GM18858 (cell line): ENCODE measurements around the gene SESN3.
"Not testable (repeated sequence)": the region's sequence is repeated elsewhere in the genome, so short reads cannot be mapped to it uniquely, and the experiment has no call there.

Experiments used
- ATAC-seq: cut with Tn5 transposase; IDR thresholded peaks from one replicate; pipeline ENCODE4 v1.9.1; 2021; ENCODE audit not compliant: unreplicated experiment

Gene SESN3

GRCh38 chr11:95252586-95252985 is 21.6 kb upstream of the SESN3 start:
- no peak for ATAC-seq

DNA sequence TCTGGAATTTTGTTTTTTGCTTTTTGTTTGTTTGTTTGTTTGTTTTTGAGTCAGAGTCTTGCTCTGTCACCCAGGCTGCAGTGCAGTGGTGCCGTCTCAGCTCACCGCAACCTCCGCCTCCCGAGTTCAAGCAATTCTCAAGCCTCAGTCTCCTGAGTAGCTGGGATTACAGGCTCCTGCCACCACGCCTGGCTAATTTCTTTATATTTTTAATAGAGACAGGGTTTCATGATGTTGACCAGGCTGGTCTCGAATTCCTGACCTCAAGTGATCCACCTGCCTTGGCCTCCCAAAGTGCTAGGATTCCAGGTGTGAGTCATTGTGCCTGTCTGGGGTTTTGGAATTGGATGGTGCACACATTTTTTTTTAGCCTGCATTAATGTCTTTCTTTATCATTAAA is 20.9 kb upstream of the SESN3 start:
- not testable (repeated sequence) for ATAC-seq

DNA sequence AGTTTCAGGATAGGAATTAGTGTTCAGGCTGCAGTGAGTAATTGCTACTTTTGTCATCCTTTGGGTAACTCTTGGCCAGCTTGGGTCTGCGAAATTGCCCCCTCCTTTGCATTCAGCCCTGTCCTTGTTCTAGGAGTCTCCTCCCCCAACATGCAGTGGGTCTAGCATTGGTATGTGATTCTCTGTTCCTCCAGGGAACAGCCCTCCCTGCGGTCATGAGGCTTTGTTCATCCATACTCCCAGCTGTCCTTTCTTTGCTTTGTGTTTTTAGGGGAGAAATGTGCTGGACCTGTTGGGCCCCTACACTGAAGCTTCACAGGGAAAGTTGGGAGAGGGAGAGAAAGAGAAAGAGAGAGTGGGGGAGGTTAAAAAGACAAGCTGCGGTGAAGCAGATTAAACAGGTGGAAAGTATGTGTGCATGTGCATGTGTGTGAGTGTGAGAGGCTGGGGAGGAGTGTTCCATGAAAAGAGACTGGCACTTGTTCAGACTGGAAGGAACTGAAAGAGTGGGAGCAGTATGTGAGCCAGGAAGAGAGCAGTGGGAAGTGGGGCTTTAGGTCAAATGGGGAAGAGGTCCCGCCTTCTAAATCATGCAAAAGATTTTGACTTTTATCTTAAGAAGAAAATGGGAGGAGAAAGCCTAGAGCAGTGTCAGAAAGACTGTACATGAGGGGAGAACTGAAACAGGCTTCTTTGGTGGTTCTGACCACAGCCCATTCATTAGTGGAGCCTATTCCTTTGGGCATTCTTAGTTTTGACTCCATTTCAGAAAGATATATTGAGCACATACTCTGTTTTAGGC is 17.9 kb upstream of the SESN3 start:
- peak; percentile 86 for ATAC-seq

DNA sequence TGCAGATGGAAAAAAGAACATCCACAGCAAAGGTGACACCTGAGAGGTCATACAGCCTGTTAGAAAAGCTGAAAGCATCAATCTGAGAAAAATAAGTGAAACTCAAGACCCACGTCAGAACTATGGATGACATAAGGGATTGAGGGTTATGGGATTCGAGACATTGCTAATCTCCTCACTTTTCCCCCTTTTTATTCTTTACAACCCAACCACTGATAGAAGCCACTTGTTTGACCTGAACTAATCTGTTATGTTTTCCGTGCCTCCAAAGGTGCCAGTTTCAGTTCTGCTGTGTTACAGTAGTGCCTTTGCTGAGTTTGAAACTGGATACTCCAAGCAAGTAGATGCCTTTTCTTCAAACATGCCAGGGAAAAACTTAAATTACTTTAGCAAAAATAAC is 16.9 kb upstream of the SESN3 start:
- no peak for ATAC-seq

- no peak for ATAC-seq
Measured at GRCh38 chr11:95247127-95247684, 16.2 kb upstream of the SESN3 start.

DNA sequence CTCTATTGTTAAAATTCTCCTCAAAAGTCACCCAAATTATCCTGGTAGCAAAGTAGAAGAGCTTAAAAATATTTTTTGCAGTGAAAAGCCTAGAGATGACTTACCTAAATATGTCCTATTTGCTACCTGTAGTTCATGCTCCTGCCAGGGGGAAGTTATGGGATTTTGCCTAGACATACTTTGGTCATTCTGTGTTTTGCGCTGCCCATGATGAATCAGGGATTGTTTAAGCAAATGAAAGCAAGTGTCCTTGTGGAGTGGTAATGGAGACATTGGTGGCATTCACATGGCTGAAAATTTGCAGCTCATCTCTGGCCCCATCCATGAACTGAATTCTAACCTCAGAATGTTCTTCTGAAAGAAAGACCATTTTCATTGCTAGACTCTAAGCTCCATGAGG is 14.6 kb upstream of the SESN3 start:
- no peak for ATAC-seq

DNA sequence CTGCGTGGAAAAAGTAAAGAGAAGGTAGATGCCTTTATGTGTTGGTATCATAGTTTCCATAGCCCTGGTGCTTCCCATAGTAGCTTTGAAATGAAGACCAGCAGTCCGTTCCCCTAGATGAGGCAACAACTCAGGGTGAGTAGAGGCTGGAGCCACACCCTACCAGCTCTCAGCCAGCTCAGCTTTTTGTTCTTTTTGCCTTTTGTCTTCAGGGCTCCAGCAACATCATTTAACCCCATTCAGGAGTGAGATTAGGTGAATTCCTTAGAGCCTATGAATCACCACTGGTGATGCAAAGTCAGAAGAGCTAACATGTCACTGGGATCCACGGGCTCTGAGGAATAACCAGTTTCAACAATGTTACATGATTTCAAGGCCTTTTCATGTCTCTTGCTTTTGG is 14.0 kb upstream of the SESN3 start:
- no peak for ATAC-seq

DNA sequence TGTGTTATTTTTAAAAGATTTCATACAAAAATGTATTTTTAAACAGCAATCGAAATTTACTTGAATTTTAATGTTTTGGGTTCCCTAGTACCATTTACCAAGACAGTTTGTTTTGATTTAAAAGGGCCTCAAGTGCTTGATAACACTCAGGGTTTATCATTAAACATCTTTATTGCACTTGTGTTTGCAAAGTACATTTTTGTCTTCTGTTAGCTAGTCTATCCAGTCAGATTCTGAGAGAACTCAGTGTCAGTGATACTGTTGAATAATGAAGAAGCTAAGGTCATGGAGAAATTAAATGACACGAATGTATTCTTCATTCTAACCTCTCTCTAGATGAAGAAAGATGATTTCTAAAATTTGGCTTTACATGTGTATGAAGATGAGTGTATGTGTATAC is 12.7 kb upstream of the SESN3 start:
- no peak for ATAC-seq

- ATAC-seq: no peak
Measured at GRCh38 chr11:95242845-95243605, 12.0 kb upstream of the SESN3 start.

DNA sequence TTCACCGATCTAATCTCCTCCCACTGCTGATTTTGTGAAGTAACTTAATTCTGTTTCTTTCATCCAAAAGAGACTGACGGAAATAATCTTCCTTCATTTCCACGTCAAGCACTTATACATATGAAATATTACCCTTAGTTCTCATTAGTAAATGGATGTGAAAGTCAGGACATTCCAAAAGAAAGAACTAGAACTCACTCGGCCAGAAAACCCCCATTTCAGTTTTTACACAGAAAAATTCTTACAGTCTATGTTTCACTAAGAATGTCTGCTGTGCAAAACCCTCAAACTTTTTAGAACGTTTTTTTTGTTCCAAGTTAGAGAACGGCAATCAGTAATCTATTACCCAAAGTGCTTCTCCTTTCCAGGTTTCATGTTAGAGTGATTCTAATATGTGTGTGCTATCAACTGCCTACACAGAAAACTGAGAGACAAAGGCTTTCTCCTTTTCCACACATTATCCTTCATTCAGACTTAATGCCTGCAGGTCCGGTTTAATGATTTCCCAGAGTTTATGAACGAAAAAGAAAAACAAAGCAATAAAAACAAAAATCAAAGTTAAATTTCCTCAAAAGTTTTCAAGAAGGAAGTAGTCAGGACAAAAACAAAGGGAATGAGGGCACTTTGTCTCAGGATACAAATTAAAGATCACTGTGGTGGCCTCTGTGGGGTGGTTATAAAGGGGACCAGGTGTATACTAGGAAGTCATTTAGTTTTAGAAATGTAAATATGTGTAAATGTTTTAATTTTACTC is 11.3 kb upstream of the SESN3 start:
- ATAC-seq: no peak

DNA sequence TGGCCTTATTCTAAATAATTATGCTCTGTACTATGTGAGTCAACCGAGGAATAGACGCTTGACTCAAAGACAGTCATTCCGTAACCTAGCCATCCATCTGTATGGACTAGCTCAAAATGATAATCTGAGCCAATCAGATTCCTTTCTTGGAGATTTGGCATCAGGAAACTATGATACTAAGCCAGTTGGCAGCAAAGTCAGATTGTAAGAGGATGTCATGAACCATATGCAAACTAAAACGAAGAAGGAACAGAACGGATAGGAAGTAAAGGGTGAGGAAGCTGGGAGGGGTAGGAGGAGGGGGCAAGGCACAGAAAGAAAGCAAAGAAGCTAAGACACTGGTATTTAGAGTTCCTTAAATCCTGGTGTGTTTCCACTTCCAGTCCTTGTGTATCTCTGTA is 10.7 kb upstream of the SESN3 start:
- ATAC-seq: peak; percentile 77

DNA sequence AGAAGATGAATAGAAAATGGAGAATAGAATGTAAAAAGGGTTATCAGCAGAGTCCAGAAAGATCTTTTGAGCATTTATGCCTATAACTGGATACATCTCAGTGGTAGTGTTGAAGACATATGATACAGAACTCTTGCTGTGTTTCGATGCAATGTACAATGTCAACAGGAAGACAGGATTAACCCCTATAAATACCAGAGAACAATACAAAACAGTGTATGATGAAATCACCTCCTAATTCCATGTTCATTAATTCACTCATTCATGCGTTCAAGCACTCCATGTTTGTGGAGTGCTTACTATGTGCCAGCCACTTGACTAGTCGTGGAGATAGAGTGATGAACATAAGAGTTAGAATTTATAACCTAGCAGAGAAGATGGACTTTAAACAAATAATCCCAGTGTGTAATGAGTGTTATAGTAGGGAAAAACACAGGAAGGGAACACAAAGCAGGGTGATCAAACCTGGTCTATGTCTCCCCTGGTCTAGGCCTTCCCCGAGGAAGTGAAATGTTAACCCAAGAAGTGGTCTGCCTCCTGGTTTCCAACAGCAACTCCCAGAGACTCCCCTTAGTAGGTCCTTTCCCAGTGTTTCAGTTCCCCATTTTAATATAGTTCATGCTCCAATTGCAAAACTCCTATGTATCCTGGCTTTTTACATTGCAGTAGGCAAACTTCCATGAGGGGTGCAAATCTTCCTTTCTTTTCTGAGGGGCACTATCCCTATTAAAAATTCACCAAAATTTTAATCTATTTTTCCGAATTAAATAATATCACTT is 9.1 kb upstream of the SESN3 start:
- no peak for ATAC-seq

DNA sequence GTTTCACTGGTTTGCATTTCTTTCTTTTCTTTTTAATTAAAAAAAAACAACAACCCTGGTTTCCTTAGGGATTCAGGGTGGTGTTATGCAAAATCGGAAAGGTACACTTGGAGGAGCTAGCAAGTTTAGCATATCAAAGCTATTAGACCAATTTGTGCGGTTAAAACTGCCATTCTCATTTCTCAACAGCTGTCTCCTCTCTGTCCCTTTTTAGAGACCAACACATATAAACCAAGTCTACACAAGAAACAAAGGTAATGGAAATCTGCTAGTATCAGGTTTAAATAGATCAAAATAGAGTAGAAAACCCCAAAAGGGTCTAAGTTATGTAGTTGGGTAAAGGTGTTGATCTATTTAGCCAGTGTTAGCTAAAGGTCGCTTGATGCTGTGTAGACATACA is 1.7 kb upstream of the SESN3 start:
- ATAC-seq: no peak

DNA sequence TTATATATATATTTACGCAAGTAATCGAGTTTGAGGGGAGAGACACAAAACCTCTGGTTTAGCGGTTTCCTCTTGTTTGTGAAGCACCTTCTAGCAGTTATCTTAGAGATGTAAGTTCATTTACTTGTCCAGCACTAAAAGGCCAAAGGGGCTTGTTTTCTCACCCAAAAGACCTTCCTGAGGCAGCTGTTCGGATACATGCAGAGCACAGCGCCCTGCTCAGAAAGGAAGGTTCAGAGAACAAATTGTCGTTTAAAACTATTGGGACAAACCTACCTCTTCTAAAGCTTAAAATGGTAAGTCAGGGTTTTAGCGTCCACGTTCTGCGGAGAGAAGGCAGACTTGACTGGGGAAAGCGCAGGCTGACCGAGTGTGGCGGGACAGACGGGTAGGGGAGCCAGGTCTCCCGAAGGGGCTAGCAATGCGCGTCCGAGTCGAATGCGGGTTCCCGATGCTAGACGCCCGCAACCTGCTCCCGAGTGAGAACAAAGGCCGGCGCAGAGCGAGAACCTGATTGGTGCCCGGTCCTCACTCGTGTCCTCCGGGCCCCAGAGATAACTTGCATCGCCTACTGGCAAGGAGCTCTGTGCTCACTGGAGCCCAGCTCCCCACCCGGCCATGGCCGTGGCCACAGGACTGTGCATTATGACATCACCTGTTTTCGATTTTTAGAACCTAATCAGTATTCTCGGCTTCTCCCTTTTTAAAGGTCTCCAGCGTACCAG is 1.0 kb upstream of the SESN3 start:
- peak; percentile 19 for ATAC-seq

DNA sequence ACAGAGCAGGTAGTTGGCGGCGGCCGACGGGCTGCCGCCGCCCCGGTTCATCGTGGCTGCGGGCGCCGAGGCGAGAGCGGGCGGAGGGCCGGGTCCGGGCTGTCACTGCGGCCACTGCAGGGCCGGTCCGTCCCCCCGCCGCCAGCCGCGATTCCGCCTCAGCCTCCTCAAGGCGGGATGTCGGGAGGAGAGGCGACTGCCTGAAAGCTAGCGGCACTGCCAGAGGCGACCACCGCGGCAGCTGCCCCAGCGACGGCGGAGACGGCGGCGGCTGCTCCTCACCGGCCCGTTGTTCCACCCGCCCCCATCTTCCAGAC is 234 bp downstream of the SESN3 start:
- ATAC-seq: no peak

GRCh38 chr11:95229993-95230809 is 801 bp downstream of the SESN3 start:
- ATAC-seq: no peak

DNA sequence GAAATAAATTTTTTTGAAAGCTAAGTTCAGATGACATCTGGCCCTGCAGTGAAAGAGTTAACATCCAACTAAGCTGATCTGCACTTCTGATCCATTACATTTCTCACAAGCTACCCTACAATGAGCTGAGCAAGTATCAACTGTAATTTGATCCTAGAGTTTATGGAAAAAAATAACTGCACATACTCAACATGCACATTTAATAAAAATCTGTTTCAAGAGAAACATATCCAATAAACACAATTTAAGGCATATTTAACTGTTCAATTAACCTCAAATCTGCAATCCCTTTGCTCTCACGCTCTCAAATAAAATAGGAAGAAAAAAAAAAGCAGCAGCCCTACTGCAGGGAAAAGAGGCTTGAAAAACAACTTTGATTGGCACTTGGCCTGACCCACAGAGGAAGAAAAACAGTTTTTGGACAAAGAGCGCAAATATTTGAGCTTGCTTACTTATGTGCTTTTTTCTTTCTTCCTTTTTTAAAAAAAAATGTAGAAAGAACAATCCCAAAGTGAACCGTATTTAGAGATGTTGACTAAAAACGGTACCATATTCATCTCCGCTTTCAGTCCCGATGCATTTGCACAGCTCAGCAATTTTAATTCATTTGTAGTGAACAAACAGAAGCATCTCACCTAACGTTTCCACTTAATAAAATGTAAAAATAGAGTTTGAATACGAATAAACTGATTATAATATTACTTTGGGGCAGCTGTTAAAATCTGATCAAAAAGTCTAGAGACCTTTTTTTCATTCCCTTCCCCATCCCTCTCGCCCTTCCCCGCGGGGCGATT is 1.6 kb downstream of the SESN3 start:
- no peak for ATAC-seq

DNA sequence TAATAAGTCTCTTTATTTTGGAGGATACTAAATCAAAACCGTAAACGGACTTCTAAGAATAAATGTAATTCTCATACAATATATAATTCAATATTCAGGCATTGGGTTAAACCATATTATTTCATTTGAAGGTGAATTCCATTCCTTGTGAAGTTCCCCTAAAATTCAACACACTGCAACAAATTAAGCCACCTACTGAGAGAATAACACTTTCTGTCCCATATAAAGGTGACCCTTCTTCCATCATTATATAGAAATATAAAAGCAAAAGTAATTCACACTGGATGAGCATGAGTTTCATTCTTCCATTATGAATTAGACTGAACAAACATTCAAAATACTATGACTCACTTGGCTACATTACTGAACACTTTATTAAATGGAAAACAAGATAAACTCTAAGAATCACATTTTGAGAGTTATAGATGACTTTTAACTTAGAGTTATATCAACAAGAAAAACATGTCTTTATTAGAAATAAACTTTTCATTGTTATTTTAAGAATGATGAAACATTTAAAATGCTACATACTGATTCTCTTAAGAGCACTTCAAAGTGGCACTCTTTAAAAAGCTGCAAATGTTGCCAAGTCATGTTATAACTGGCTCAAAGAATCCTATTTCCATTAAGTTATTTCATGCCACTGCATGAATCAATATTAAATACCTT is 2.8 kb downstream of the SESN3 start:
- no peak for ATAC-seq
